22Rv1 (cell line): ENCODE results near the gene RAB3IL1.

Experiments
- CTCF ChIP-seq: fragments of 450-650 bp; IDR thresholded peaks from 2 replicates; pipeline ENCODE4 v1.5.1; 2017; ENCODE audit warnings: mild to moderate bottlenecking
- ZFX ChIP-seq: fragments of 450-650 bp; IDR thresholded peaks from 2 replicates; pipeline ENCODE4 v1.6.1; 2017; ENCODE audit warnings: antibody characterized with exemption, borderline replicate concordance

GRCh38 chr11:61964058-61964665, 46.8 kb upstream of the RAB3IL1 start:
- TF ChIP-seq CTCF (no peak), ZFX (no peak)
